ENCODE measurements around the gene IP6K2. TPM values are rescaled to one million over a fixed set of nuclear protein-coding genes. Genes with fewer than 3 reads are reported as not detected.

Gene IP6K2
- total RNA-seq, 4 donors from 2014 or later = 16.9 to 31.8 (median 22.0) TPM

GRCh38 chr3:48641396-48641795 lies 75.6 kb downstream of the IP6K2 start:
- in situ Hi-C loops (cut with MboI; ENCODE audit: low sequenced_read_pairs in 4 of 4) = no loop called here
- H3K36me3 ChIP-seq = no peaks in the 10 kb centered on the region

DNA sequence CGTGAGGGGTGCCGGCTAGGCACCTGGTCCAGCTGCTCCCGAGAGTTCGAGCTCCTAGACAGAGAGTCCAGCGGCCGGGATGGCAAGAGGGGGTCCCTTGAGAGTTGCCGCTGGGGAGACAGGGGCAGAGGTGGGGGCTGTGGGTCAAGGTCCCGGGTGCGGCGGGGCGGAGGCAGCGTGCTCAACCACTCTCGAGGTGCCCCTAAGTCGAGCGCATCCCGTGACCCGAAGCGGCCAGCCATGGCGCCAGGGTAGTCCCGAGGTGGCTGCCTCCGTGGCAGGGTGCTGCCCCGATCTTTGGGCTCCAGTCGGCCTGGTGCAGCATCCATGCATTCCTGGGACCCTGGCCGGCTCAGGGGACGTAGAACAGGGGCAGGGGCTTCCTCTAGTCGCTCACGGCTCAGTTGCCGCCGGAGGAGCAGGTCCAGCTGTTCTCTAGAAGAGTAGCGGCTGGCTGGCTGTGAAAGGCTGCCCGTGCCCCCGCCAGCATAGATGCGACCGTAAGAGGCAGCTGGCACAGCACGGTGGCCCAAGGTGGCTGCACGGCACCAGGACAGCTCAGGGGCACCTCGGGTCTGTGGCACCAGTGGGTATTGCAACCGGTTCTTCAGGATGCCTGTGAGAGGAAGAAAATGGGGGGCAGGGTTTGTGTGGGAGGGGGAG lies 76.9 kb downstream of the IP6K2 start:
- Histone ChIP-seq H3K27ac (no peak overlapping the region), H3K4me1 (peaks cover 11 to 14% of the 10 kb centered on the region in 2 donors), H3K9me3 (no peaks in the 10 kb centered on the region), H3K36me3 (no peaks in the 10 kb centered on the region), H3K4me3 (no peak overlapping the region), H3K27me3 (no peaks in the 10 kb centered on the region)
- intact Hi-C loops (cut with DNase I; ENCODE audit: low total_unique reads) = no loop called here
- ATAC-seq = no peak
- in situ Hi-C loops (cut with MboI; ENCODE audit: low sequenced_read_pairs in 4 of 4) = no loop called here
- TF ChIP-seq POLR2A (IDR thresholded peaks at IDR 0.05) = no peak
- TF ChIP-seq, protein P1, sequence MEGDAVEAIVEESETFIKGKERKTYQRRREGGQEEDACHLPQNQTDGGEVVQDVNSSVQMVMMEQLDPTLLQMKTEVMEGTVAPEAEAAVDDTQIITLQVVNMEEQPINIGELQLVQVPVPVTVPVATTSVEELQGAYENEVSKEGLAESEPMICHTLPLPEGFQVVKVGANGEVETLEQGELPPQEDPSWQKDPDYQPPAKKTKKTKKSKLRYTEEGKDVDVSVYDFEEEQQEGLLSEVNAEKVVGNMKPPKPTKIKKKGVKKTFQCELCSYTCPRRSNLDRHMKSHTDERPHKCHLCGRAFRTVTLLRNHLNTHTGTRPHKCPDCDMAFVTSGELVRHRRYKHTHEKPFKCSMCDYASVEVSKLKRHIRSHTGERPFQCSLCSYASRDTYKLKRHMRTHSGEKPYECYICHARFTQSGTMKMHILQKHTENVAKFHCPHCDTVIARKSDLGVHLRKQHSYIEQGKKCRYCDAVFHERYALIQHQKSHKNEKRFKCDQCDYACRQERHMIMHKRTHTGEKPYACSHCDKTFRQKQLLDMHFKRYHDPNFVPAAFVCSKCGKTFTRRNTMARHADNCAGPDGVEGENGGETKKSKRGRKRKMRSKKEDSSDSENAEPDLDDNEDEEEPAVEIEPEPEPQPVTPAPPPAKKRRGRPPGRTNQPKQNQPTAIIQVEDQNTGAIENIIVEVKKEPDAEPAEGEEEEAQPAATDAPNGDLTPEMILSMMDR (IDR thresholded peaks at IDR 0.05 in 4 of 5, conservative IDR thresholded peaks at IDR 0.05 in 1 of 5) = no peak
- no peak for DNase-seq

More at GRCh38 chr3:48641396-48641795, 75.6 kb downstream of the IP6K2 start:
- Histone ChIP-seq H3K27me3 (no peaks in the 10 kb centered on the region), H3K9me3 (no peaks in the 10 kb centered on the region), H3K4me3 (no peak overlapping the region), H3K4me1 (peaks cover 4 to 5% of the 10 kb centered on the region in 2 donors), H3K27ac (no peak overlapping the region)
- DNase-seq (no peak), ATAC-seq (no peak)
- TF ChIP-seq POLR2A (IDR thresholded peaks at IDR 0.05) = no peak
- TF ChIP-seq, protein P1 (IDR thresholded peaks at IDR 0.05 in 4 of 5, conservative IDR thresholded peaks at IDR 0.05 in 1 of 5) = no peak
- intact Hi-C loops (cut with DNase I; ENCODE audit: low total_unique reads) = no loop called here

Small RNA genes within 50 kb of the gene (microRNA-seq; reads per million reads assigned to microRNA genes)
- gene MIR4793 (ENCODE audit: borderline replicate concordance in 2 of 2) = 0 reads per million in 2 donors

Other genes starting within 250 kb of the IP6K2 start
- 10 to 100 TPM; 17.0 to 31.6 (median 23.4) TPM for gene SHISA5, start 213.0 kb downstream of the IP6K2 start, total RNA-seq
- gene PFKFB4, start 160.4 kb downstream of the IP6K2 start, total RNA-seq = 1 to 10 TPM in 3 of 4 donors, under 1 TPM in 1; 0.87 to 2.6 (median 1.7) TPM
- not detected for gene UCN2, start 153.4 kb downstream of the IP6K2 start, total RNA-seq
- 1 to 10 TPM in 2 of 4 donors, under 1 TPM in 2; 0.66 to 1.7 (median 1.1) TPM for gene COL7A1, start 121.9 kb downstream of the IP6K2 start, total RNA-seq
- 100 to 1,000 TPM; 679 to 861 (median 720) TPM for gene UQCRC1, start 107.6 kb downstream of the IP6K2 start, total RNA-seq
- gene TMEM89, start 95.5 kb downstream of the IP6K2 start, total RNA-seq = not detected
- 10 to 100 TPM in 2 of 4 donors, 1 to 10 TPM in 2; 6.1 to 17.3 (median 10.1) TPM for gene SLC26A6, start 81.8 kb downstream of the IP6K2 start, total RNA-seq
- under 1 TPM in 3 of 4 donors, not detected in 1; 0.02 to 0.25 (median 0.05) TPM for gene CELSR3, start 54.3 kb downstream of the IP6K2 start, total RNA-seq
- gene NCKIPSD, start 31.3 kb downstream of the IP6K2 start, total RNA-seq = 10 to 100 TPM; 13.2 to 33.1 (median 19.4) TPM
- 10 to 100 TPM; 62.2 to 97.1 (median 80.2) TPM for gene PRKAR2A, start 130.7 kb upstream of the IP6K2 start, total RNA-seq
- 100 to 1,000 TPM in 1 of 4 donors, 10 to 100 TPM in 3; 67.8 to 110 (median 83.4) TPM for gene SLC25A20, start 181.7 kb upstream of the IP6K2 start, total RNA-seq
- 100 to 1,000 TPM; 118 to 176 (median 143) TPM for gene ARIH2, start 201.6 kb upstream of the IP6K2 start, total RNA-seq